Loucy (cell line): Measurements from ENCODE around the gene ANO10.

Experiments
- H2AFZ ChIP-seq: fragments of 200-600 bp; sonication (generic); 2 replicates; pipeline ENCODE4 v1.6.0; 2016; ENCODE audit warnings: antibody characterized with exemption, mild to moderate bottlenecking, low read length, moderate library complexity
- H3F3A ChIP-seq: fragments of 200-600 bp; 2 replicates; pipeline ENCODE4 v1.6.0; 2016; ENCODE audit warnings: antibody characterized with exemption, low read depth, mild to moderate bottlenecking
- H3K27me3 ChIP-seq: fragments of 200-600 bp; sonication (generic); 2 replicates; pipeline ENCODE4 v1.6.1; 2014; ENCODE audit warnings: low read length, mild to moderate bottlenecking; ENCODE audit not compliant: insufficient read depth, poor library complexity, severe bottlenecking
- H3K36me3 ChIP-seq: fragments of 200-600 bp; sonication (generic); 2 replicates; pipeline ENCODE4 v1.6.1; 2016; ENCODE audit warnings: low read length; ENCODE audit not compliant: insufficient read depth
- H3K4me1 ChIP-seq: fragments of 200-600 bp; sonication (generic); 2 replicates; pipeline ENCODE4 v1.5.1; 2014; ENCODE audit warnings: low read length, mild to moderate bottlenecking; ENCODE audit not compliant: insufficient read depth, poor library complexity, severe bottlenecking
- H3K4me2 ChIP-seq: fragments of 200-600 bp; sonication (generic); 2 replicates; pipeline ENCODE4 v1.6.0; 2014; ENCODE audit warnings: antibody characterized with exemption, low read length, low read depth, mild to moderate bottlenecking; ENCODE audit not compliant: poor library complexity, severe bottlenecking
- H3K4me3 ChIP-seq: fragments of 200-600 bp; sonication (generic); 2 replicates; pipeline ENCODE4 v1.5.1; 2014; ENCODE audit warnings: low read length, mild to moderate bottlenecking, mixed read lengths; ENCODE audit not compliant: poor library complexity, severe bottlenecking
- H3K79me2 ChIP-seq: fragments of 200-600 bp; sonication (generic); 2 replicates; pipeline ENCODE4 v1.6.1; 2014; ENCODE audit warnings: low read length; ENCODE audit not compliant: insufficient read depth
- H3K9ac ChIP-seq: fragments of 200-600 bp; sonication (generic); 2 replicates; pipeline ENCODE4 v1.6.0; 2014; ENCODE audit warnings: mild to moderate bottlenecking, low read depth, low read length, moderate library complexity; ENCODE audit not compliant: poor library complexity, severe bottlenecking
- H3K9me2 ChIP-seq: fragments of 200-600 bp; sonication (generic); replicated peaks from 2 replicates; pipeline ENCODE4 v1.6.1; 2016; ENCODE audit warnings: low read depth, low read length, mixed read lengths
- H3K9me3 ChIP-seq: fragments of 200-600 bp; sonication (generic); 2 replicates; pipeline ENCODE4 v1.6.1; 2014; ENCODE audit warnings: mild to moderate bottlenecking, antibody characterized with exemption, low read length, low read depth; ENCODE audit not compliant: insufficient read depth
- H4K20me1 ChIP-seq: fragments of 200-600 bp; sonication (generic); 2 replicates; pipeline ENCODE4 v1.6.0; 2014; ENCODE audit warnings: antibody characterized with exemption, low read length, mild to moderate bottlenecking; ENCODE audit not compliant: insufficient read depth, poor library complexity, severe bottlenecking
- CTCF ChIP-seq: fragments of 200-600 bp; sonication (generic); conservative IDR thresholded peaks from 2 replicates; pipeline ENCODE4 v1.5.1; 2014; ENCODE audit warnings: mild to moderate bottlenecking, antibody characterized with exemption, low read length
- EZH2phosphoT487 ChIP-seq: fragments of 200-600 bp; IDR thresholded peaks from 2 replicates; pipeline ENCODE4 v1.6.1; 2018; ENCODE audit warnings: antibody characterized with exemption, mild to moderate bottlenecking, moderate library complexity, borderline replicate concordance

The ANO10 gene

GRCh38 chr3:43349716-43350115 is 272.1 kb downstream of the ANO10 start:
- peaks cover 34% of the 10 kb centered on the region; the same call in 1 of the 2 replicates for H3K36me3 ChIP-seq

GRCh38 chr3:43348852-43349574 is 272.8 kb downstream of the ANO10 start:
- no peaks in the 10 kb centered on the region for H3K9me2 ChIP-seq
- peaks cover 7% of the 10 kb centered on the region; the same call in 1 of the 2 replicates for H3K9me3 ChIP-seq
- no peak overlapping the region for H3K4me2 ChIP-seq
- H4K20me1 ChIP-seq: no peaks in the 10 kb centered on the region
- no peak overlapping the region for H2AFZ ChIP-seq
- no peaks in the 10 kb centered on the region for H3F3A ChIP-seq
- no peaks in the 10 kb centered on the region for H3K27me3 ChIP-seq
- H3K9ac ChIP-seq: no peak overlapping the region
- peaks cover 38% of the 10 kb centered on the region for H3K4me1 ChIP-seq
- no peak overlapping the region for H3K4me3 ChIP-seq
- TF ChIP-seq CTCF (no peak), EZH2phosphoT487 (no peak)
- H3K79me2 ChIP-seq: no peaks in the 10 kb centered on the region
- H3K36me3 ChIP-seq: peaks cover 41% of the 10 kb centered on the region; the same call in 1 of the 2 replicates

More at GRCh38 chr3:43349716-43350115, 272.1 kb downstream of the ANO10 start:
- no peak overlapping the region for H3K4me2 ChIP-seq
- no peaks in the 10 kb centered on the region for H3K79me2 ChIP-seq
- no peak overlapping the region for H3K9ac ChIP-seq
- no peak overlapping the region for H2AFZ ChIP-seq
- peaks cover 38% of the 10 kb centered on the region for H3K4me1 ChIP-seq
- H3K4me3 ChIP-seq: no peak overlapping the region
- H3K9me2 ChIP-seq: no peaks in the 10 kb centered on the region
- no peak for TF ChIP-seq EZH2phosphoT487
- TF ChIP-seq CTCF: no peak
- peaks cover 7% of the 10 kb centered on the region; the same call in 1 of the 2 replicates for H3K9me3 ChIP-seq
- no peaks in the 10 kb centered on the region for H3K27me3 ChIP-seq
- no peaks in the 10 kb centered on the region for H4K20me1 ChIP-seq
- H3F3A ChIP-seq: no peaks in the 10 kb centered on the region

GRCh38 chr3:43348350-43348749 is 273.5 kb downstream of the ANO10 start:
- Histone ChIP-seq H3K27me3 (no peaks in the 10 kb centered on the region), H3K4me1 (peaks cover 38% of the 10 kb centered on the region), H3K9ac (no peak overlapping the region), H2AFZ (no peak overlapping the region), H3K9me3 (peaks cover 5% of the 10 kb centered on the region; the same call in 1 of the 2 replicates), H3K36me3 (peaks cover 48% of the 10 kb centered on the region; the same call in 1 of the 2 replicates), H3K79me2 (no peaks in the 10 kb centered on the region), H3K9me2 (no peaks in the 10 kb centered on the region), H3K4me3 (no peak overlapping the region), H3K4me2 (no peak overlapping the region), H4K20me1 (no peaks in the 10 kb centered on the region), H3F3A (no peaks in the 10 kb centered on the region)
- TF ChIP-seq EZH2phosphoT487: no peak
- TF ChIP-seq CTCF: no peak
